Neural progenitor cell (in vitro differentiated cells): ENCODE results near the gene IQGAP2.

Experiments
- CTCF ChIP-seq: fragments of 200-600 bp; sonication (generic); IDR thresholded peaks from 2 replicates; pipeline ENCODE4 v1.5.1; 2017; ENCODE audit warnings: antibody characterized with exemption, mild to moderate bottlenecking
- EZH2 ChIP-seq: fragments of 200-600 bp; sonication (generic); IDR thresholded peaks from 2 replicates; pipeline ENCODE4 v1.6.1; 2017; ENCODE audit warnings: antibody characterized with exemption, mild to moderate bottlenecking, moderate library complexity
- EZH2phosphoT487 ChIP-seq: fragments of 200-600 bp; sonication (generic); IDR thresholded peaks from 2 replicates; pipeline ENCODE4 v1.6.1; 2017; ENCODE audit warnings: antibody characterized with exemption

DNA sequence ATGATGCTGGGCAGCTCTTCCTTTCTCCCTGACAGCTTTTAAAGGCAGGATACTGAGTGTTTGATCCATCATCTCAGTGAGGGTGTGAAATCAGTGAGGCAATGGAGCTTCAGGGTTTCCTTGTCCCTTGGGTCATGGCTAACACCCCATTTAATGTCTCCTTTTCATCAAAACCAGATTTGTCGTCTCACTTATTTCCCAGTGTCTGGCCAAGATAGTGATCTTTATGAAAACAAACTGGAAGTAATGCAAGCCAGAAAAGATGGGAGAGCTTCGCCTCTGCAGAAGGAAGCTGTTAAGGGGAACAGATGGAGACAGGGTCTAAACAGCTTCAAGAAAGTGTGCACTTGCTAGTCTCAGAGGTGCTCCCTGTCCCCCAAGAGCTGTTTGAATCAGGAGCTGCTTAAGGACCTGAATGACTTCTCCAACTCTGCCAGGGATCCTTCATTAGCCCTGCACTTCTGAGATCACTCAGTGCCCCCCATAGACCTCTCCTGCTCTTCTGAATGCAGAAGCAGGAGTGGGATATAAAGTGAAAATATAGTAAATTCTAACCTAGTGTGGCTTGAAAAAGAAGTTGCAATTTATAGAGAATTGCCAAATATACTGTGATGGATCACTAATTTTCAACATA is 124.0 kb downstream of the IQGAP2 start:
- TF ChIP-seq CTCF, result no peak
- no peak for TF ChIP-seq EZH2
- no peak for TF ChIP-seq EZH2phosphoT487
